CD4-positive, alpha-beta T cell treated with Interleukin-15 for 1 hour (primary cell): ENCODE data around the gene CIRBP.

Experiments used
- DNase-seq: peaks from one replicate; pipeline ENCODE4 v3.0.0-alpha.2; 2020

CIRBP gene

DNA sequence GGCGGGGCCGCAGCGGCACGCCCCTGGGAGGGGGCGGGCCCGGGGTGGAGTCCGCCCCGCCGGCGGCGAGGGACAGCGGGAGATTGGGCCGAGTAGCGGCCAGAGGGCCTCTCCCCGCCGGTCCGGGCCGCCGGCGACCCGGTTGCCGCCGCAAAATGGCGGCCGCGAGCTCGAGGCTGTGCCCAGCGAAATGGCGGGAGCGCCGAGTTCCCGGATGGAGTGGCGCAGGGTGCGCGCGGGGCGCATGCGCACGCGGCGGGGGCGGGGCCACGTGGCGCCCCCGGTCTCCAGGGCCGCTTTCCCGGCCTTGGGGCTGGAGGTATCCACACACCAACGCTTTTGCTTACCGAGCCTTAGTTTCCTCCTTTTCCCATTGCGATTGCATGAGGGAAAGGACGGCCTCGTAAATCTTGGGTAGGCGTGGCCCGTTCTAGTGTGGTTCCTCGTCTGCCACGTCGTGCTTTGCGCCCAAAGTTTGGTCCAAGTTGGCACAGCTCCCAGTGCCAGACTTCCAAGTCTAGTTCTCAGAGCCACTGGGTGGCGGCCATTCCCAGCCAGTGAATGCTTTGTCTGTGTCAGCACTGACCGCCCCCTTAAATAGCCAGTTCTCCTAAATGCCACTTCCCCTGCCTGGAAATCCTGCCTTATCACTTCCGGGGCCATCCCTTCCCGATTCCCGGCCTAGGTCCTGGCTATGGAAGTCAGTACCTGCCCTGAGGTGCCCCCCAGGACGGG is 513 bp downstream of the CIRBP start:
- peak; percentile 87 for DNase-seq

DNA sequence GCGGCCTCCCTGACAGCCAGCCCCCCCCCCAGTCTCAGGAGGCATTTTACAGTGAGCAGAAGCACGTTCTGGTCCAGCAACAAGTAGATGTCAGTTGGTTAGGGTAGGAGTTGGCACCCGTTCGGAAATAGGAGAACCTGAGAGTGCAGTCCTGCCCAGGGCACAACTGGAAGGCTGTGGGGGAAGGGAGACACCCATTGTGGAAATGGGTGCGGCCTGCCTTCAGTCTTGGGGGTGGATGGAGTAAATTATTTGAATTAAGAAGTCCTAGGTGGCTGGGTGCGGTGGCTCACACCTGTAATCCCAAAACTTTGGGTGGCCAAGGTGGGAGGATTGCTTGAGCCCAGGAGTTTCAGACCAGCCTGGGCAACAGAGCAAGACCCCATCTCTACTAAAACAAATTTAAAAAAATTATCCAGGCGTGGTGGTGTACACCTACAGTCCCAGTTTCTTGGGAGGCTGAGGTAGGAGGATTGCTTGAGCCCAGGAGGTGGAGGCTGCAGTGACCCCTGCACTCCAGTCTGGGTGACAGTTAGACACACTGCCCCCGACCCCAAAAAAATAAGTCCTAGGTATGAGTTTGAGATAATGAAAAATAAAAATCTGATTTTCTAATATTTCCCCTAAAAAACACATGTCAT is 1.2 kb downstream of the CIRBP start:
- no peak for DNase-seq

- no peak for DNase-seq
These were observed 1.9 kb downstream of the CIRBP start for GRCh38 chr19:1270854-1271527.

DNA sequence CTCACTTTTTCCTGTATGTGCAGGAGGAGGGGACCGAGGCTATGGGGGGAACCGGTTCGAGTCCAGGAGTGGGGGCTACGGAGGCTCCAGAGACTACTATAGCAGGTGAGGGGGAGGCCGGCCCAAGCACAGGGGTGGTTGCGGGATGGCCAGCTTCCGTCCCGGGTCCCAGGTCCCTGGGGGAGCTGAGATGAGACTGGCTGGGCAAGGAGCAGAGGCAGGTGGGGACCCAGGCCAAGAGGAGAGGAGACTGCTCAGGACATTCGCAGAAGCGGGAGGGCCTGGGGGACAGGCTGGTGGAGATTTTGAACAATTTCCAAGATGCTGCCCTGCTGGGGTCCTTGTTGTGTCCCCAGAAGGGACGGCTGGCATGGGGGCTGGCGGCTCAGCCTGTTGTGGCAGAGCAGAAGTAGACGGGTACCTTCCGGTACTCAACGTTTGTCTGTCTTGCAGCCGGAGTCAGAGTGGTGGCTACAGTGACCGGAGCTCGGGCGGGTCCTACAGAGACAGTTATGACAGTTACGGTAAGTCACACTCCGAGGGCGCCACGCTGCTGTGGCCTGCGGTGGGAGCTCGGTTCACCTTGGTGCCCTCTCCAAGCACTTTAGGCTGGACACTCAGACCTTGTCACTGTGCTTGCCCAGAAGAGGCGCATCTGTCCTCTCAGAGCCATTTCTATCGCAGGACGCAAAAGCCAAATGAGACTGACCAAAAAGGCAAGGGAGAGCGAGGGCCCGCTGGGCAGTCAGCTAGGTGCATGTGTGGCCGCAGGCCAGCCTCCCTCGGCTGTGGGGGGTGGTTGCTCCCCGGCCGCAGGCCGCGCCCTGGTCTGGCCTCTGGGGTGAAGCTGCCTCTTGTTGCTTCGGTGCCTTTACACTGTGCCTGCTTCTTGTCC is 2.6 kb downstream of the CIRBP start:
- DNase-seq: no peak

DNA sequence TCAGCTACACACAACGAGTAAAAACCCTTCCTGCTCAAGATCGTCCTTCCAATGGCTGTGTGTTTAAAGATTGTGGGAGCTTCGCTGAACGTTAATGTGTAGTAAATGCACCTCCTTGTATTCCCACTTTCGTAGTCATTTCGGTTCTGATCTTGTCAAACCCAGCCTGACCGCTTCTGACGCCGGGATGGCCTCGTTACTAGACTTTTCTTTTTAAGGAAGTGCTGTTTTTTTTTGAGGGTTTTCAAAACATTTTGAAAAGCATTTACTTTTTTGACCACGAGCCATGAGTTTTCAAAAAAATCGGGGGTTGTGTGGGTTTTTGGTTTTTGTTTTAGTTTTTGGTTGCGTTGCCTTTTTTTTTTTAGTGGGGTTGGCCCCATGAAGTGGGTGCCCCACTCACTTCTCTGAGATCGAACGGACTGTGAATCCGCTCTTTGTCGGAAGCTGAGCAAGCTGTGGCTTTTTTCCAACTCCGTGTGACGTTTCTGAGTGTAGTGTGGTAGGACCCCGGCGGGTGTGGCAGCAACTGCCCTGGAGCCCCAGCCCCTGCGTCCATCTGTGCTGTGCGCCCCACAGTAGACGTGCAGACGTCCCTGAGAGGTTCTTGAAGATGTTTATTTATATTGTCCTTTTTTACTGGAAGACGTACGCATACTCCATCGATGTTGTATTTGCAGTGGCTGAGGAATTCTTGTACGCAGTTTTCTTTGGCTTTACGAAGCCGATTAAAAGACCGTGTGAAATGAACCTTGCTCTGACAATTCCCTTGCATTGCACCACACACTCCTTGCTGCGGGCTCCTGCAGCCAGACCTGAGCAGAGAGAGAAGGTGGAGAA is 3.5 kb downstream of the CIRBP start:
- no peak for DNase-seq

DNA sequence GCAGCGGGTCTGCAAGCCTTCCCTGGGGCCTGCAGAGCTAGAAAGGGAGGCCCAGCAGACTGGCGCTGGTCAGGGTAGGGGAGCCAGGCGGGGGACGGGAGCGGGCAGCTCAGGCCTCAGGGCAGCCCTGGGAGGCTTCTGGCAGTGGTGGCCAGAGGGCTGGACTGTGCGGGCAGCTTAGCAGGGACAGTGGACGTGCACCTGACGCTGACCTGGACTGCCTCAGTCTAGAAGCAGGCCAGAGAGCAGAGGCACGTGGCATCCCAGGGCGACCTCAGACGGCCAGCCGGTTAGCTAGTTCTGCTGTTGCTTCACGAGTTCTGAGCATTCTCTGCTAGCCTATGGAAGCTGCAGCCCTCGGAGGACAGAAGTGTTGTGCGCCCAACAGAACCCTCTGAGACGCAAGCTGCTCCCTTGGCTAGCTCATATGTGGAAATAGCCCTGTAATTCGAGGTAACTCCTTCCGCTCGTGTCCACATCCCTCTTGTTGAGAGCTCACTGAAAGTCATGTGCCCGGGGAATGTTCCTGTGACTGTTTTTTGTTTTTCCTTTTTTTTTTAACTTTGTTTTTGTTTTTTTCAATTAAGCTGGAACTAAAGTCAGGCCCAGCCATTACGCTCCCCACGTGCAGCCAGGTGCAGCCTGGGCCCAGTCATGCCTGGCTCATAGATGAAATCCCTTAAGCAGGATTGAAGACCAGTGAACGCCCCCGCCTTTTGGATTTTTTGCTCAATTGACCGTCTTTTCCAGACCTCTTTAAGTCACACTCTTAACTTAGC is 4.3 kb downstream of the CIRBP start:
- DNase-seq: no peak

DNA sequence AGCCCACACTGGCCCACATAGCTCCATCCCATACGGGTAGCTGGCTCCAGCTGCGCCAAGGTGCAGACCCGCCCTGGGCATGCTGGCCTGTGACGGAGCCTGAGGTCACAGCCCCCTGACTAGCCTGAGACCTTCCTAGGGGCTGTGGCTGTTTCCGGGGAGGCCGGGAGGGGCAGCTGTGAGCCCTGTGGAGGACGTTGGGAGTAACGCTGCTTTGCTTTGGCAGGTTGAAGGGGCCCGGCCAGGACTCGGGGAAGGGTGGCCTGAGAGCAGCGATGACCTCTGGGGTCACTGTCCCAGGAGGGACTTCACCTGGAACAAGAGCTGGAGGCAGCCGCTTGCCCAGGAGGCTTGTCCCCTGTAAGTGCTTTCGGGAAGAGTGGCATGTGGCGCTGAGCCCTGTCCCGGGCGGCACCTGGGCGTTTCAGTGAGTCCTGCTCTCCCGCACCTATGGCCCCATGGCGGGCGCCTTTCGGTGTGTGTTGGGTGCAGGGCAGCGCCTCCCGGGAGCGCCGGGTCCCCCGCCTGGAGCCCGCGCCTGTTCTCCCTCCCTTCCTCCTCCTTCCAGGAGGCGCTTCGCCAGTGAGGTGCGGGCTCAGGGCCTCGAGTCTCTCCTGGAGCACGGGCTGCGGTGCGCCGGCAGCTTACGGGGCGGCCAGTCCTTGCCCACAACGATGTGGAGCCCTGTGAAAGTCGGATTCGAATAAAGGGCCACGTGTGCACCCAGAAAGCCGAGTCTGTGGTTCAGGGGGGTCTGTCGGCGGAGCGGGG is 5.1 kb downstream of the CIRBP start:
- DNase-seq: no peak

GRCh38 chr19:1274852-1275259 is 5.7 kb downstream of the CIRBP start:
- DNase-seq: no peak

DNA sequence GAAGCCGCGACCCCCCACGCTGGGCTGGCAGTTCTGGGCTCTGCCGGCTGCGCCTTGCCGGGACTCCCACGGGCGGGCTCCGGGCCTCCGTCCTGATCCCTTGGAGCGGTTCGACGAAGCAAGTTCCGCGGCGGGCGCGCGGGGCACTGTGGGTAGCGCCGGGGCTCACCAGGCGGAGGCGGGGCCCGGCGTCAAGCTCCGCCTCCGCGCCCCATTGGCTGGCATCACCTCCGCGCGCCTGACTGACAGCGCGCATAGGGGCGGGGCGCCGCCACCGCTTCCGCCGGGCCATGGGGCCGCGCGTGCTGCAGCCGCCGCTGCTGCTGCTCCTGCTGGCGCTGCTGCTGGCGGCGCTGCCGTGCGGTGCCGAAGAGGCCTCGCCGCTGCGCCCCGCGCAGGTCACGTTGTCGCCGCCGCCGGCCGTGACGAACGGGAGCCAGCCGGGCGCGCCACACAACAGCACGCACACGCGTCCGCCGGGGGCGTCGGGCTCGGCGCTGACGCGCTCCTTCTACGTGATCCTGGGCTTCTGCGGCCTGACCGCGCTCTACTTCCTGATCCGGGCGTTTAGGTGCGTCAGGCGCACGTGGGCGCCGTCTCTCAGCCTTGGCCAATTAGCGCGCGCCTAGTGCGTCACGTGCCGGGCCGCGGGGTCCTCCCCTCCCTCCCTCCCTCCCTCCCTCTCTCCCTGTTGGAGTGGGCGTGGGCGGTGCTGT is 6.3 kb downstream of the CIRBP start, which contains the start of gene FAM174C:
Gene FAM174C (plus strand): TSS at position 271 of the 716 bp plus-strand sequence. CDS start 20 bp downstream, at position 291.
- peak; percentile 97 for DNase-seq

GRCh38 chr19:1275976-1276627 is 7.0 kb downstream of the CIRBP start:
- no peak for DNase-seq

GRCh38 chr19:1276628-1277022 is 7.5 kb downstream of the CIRBP start:
- DNase-seq: no peak

DNA sequence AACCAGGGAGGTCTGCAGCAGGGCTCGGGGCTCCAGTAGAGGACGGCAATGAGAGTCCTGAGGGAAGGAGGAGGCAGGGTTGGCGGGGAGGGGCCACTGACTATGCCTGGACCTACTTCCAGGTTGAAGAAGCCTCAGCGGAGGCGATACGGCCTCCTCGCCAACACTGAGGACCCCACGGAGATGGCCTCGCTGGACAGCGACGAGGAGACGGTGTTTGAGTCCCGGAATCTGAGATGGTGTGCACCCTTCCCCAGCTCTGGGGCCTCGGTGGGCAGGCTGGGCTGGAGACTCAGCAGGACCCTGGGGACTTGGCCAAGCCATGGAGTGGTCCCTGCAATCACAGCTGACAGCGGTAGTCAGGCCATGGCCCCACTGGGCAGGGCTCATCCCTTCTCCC is 7.9 kb downstream of the CIRBP start:
- DNase-seq: no peak

DNA sequence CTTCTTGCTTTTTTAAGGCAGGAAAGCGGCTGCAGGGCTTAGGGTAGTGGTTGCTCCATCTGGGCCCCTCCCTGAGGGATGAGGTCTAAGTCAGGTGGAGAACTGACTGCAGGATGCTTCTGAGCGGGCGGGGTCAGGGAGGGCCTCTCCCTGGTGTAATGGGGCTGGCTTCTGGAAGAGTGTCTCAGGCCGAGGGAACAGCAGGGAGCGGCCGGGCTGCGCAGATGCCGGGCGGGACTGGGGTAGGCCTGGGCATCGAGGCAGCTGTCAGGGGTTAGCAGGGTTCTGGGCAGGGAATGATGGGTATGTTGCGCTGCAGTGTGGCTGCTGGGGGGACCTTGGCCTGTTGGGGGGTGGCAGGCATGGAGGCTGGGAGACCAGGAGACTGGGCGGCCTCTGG is 8.9 kb downstream of the CIRBP start:
- DNase-seq: no peak

DNA sequence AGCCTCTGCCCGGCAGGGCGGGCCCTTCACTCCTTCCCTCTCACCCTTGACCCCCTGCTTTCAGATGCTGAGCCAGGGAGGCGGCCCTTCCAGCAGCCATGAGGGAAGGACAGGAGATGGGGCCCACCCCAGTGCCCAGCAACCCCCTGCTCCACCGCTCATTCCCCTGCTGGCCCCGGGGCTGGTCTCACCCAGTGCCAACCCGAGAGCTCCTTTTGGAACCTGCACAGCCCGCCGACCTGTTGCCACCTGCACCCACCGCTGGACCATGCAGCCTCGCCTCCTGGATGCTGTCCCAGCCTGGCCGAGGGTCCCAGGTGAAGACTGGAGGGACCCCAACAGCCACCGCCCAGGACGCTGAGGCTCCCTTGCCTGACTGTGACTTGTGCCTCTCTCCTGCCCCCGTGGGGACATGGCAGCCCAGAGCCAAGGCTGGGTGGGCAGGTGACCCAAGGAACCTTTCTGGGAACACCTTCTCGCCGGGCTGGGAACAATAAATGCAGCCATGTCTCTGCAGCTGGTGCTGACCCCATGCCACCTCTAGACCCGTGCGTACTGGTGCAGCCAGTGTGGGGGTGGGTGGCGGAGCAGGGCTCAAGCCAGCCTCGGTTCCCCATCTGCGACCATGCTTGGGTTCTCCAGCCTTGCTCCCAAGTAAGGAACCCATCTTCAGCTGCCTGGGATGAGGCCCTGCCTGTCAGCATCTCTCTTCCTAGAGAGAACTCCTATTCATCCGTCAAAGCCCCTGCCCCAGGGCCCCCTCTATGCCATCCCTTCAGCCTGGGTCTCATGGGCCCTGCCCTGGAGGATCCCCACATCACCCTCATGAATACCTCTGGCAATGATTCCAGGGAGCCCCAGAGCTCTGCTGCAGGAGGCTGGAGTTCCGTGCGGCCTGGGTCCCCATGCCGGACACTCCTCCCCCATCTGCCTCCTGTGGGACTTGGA is 9.9 kb downstream of the CIRBP start:
- no peak for DNase-seq

DNA sequence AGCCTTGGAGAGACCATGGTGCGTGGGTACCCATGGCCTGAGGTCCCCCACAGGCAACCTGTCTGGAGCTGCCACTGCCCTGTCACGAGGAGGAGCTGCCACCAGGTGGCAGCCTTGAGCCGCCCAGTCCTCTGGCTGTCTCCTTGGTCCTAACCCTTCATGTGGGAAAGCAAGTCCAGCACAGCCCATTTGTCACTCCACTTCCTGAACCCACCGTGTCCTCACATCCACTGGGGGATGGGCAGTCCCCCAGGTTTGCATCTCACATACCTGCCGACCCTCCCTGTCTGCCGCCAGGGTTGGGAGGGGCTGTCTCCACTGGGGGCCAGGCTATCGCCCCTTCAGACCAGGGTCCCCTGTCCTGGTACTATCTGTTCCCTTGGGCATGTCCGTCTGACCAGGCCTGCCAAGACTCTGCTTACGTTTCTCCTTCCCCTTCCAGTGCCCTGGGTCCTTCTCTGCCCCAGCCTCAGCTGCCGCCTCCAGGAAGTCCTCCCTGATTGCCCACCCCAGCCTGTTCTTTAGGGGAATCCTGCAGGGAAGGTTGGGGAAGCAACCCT is 10.7 kb downstream of the CIRBP start:
- DNase-seq: peak; percentile 79

GRCh38 chr19:1280636-1281568 is 11.8 kb downstream of the CIRBP start:
- no peak for DNase-seq
